ENCODE data around the gene ADM5.

- TF ChIP-seq CTCF (IDR thresholded peaks at IDR 0.05) (peak; percentile 73), POLR2AphosphoS5 (IDR thresholded peaks at IDR 0.05; ENCODE audit: low read depth, low read length) (0 out of 2 replicates have a peak, but pooled peaks have one; percentile 7), TCF7L2 (IDR thresholded peaks at IDR 0.05; ENCODE audit: low read depth, low read length) (no peak), REST (IDR thresholded peaks at IDR 0.05; ENCODE audit: insufficient read depth in 1 of 2, low read depth in 2 of 2, low read length in 1 of 2) (no peak), SIN3A (IDR thresholded peaks at IDR 0.05; ENCODE audit: borderline replicate concordance, insufficient read depth, low read depth, low read length) (peak; percentile 18; the same call in 1 of the 2 replicates)
These were observed 11.3 kb upstream of the ADM5 start for GRCh38 chr19:49677901-49678674.

Data from Panc1 (cell line).